NK-92 (cell line): ENCODE measurements around the gene NPHP3.

Source experiments
- DNase-seq: peaks from one replicate; lab custom pipeline; 2025; ENCODE audit not compliant: unreplicated experiment; lab: John Stamatoyannopoulos, UW

NPHP3 gene

DNA sequence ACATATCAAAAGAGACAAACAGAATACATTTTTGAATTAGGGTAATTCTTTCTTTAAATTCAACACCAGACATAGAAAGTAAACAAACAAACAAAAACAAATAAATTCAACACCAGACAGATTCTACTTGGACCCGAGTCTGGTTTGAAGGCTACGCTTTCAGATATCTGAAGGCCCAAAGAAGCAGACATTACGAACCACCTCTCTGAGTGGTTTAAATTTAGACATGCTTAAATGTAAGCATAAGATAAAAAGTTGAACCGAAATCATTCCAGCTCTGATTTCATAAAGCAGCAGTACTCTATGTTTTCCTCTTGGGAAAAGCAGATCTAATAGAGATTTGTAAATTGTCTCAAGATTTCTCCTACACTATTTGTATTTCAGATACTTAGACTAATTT is 32.2 kb downstream of the NPHP3 start:
- no peak for DNase-seq

DNA sequence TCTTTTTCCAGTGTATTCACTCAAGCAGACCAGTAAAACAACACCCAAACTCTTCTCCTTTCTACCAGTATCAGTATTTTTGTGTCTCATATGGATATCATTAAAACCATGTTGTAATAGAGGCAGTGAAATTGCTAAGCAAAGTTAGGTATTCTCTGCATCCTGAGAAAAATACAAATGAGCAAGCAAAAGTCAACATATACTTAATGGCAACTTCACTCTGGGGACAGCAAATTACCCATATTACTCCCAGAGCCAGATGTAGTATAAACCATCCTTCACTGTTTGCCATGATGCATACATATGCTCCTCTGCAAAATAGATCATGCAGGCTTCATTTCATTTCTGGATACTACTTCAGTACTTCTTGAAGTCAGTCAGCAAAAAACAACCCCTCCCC is 40.0 kb downstream of the NPHP3 start:
- no peak for DNase-seq

DNA sequence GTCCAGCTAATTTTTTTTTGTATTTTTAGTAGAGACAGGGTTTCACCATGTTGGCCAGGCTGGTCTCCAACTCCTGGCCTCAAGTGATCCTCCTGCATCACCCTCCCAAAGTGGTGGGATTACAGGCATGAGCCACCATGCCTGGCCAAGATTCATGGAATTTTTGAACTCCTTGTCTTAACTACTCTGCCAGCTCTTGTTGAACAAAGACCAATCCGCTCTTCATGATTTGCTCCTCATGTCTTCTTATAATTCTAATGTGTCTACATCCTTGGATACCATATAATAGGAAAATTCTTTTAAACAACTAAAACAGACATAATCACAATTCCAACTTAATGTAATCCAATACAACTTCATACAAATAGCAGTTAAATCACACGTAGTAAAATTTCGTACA is 40.8 kb downstream of the NPHP3 start:
- DNase-seq, result no peak

DNA sequence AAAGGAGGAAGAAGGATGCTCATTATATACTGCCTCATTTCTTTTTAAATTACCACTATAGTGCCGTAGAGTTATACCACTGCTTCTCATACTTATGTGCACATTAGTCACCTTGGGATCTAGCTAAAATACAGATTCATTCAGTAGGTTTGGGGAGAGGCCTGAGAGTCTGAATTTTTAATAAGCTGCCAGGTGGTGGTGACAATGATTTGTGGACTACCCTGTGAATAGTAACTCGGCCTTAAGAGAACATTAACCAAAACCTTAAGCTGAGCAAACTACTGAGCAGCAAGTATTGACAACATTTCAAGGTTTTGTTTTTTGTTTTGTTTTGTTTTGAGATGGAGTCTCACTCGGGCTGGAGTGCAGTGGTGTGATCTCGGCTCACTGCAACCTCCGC is 42.3 kb downstream of the NPHP3 start:
- no peak for DNase-seq

DNA sequence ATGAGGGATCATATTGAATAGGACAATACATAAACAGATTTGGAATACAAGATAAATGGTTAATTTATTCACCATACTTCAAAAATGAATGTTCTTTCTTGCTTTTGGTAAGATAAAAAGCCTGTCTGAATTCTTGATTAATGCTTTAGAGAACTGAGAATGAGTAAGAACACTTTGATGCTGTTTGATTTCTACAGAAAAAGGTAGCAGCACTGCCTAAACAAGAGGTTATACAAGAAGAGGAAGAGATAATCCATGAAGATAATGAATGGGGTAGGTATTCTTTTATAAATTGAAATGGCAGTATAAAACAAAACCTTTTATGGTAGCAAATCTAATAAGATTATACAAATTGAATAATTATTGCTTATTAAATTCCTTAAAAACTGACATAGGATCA is 46.8 kb downstream of the NPHP3 start:
- DNase-seq, result no peak

DNA sequence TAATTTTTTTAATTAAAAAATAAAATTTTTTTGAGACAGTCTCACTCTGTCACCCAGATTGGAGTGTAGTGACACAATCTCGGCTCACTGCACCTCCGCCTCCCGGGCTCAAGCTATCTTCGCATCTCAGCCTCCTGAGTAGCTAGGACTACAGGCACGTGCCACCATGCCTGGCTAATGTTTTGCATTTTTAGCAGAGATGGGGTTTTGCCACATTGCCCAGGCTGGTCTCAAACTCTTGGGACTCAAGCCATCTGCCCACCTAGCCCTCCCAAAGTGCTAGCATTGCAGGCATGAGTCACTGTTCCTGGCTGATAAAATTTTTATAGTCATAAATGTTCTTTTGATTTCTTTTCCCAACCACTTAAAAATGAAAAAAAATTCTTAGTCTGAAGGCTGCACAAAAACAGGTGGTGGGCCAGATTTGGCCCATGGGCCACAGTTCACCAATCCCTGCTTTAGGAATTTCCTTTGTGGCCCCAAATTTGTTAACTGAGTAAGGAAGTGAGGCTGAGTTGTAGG is 52.9 kb downstream of the NPHP3 start:
- no peak for DNase-seq

DNA sequence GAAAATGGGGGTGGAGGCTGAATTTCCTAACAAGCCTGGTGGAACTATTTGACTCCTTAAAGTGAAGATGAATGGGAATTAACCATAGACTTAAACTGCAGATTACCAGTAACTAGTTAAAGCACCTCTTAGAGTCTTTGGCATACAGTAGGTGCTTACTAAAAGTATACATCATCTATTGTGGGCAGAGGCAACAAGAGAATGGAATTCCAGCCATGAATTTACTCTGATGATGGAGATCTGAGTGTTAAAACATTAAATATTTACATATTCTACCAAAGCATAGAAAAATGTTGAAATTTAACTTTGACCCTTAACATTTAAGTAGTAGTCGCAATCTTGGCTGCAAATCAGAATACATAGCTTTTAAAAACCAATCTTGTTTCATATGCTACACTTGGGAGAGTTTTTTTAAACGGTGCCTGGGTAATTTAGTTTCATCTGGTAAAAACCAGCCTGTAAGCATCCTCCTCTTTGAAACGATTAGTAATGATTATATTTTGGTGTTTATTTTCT is 56.9 kb downstream of the NPHP3 start:
- DNase-seq, result no peak

DNA sequence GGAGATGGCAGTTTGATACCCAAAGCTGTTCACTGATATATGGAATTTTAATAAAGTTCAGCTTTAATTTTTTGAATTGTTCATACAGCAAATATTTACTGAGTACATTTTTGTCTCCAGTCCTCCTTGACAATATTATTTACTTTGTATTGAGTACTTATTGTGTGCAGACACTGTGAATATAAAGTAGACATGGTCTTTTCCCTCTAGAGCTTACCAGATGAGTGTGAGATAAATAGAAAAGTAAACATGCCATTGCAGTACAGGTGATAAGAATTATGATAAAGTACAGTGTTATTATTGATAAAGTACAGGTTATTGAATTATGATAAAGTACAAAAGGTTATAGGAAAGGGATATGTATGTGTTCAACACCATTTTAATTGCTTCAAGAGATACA is 60.0 kb downstream of the NPHP3 start:
- DNase-seq, result no peak

DNA sequence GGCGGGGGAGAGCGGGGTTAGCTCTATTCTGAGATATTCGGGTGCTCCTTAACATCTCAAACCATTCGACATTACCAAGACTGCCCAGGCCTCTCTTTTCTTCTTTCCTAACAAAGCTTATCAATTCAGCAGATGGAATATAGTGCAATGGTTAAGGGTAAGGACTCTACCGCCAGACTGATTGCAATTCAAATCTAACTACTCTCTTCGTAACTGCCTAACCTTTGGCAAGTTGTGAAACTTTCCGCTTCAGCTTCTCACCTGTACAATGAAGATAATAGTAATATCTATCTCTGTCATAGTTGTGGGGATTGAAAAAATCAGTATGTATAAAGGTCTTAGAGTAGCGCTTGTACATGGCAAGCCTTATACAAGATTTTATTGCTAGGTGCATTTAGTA is 61.1 kb downstream of the NPHP3 start:
- no peak for DNase-seq

DNA sequence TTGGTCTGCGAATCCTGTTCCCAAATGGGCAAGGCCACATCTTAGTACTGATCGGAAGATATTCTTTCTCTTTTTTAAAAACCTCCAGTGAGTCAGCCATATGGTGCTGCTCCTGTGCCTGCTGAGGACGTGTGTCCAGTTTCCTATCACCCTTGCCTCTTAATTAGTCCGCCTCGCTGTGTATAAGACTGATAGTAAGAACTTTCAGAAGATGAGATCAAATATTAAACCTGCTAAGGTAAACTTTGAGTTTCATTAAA is 61.5 kb downstream of the NPHP3 start:
- DNase-seq, result no peak

DNA sequence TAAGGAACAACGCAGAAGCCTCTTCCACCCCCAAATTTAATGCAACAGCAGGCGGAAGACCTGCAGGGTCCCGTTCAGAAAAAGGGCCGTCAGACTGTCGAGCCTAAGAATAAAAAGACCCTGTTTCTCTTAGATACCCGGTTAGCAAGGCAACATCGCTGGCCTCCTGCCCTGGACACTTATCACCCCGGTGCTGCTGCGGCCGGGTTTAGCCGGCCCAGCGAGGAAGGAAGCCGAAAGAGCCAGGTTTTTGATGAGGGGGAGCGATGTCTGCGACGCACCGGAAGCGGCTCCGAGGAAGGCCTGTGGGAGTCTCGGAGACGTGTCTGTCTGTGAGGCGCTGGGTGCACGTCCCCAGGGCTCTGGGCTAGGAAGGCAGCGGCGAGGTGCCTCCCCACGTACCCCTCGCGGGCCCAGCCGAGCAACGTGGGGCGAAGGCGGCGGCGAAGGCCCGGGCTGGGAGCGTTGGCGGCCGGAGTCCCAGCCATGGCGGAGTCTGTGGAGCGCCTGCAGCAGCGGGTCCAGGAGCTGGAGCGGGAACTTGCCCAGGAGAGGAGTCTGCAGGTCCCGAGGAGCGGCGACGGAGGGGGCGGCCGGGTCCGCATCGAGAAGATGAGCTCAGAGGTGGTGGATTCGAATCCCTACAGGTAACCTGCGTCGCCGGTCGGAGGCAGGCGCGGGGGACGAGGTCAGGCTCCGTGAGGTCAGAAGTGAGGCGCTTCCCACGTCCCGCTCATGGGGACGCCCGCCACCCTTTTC is 62.0 kb downstream of the NPHP3 start, which contains the start of gene UBA5:
TSS of gene UBA5 (plus strand) at position 278 of the 759 bp plus-strand sequence. CDS start at position 487, 209 bp downstream.
- no peak for DNase-seq

DNA sequence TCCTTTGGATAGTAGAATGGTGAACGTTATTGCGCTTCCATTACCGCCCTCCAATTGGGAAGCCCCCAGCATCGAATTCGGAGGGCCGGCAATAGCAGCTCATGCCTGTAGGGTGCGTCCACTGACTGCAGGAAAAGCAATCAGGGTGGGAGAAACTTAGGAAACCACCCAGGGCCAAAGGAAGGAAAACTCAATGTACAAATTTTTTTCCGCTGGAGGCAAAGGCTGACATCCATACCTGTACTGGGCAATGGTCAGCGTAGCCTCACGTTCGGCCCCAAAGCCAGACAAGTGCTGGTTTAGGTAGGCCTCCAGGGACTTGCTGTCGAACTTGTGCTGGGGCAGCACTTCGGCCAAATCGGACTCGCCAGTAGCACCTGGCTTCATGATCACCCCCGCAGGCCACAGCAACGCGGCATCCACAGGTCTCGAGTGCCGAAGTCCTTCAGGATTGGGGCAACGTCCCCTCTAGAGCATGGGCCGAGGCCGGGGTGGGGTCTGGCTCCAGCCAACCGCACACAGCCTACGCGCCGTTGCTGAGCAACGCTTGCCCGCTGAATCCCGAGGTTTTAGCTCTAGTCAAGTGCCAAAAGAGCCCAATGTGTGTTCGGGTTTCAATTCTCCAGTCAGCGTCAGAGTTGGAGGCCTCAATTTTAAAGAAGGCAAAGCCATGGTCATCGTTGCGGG is 62.7 kb downstream of the NPHP3 start, which contains the start of gene ACAD11:
TSS of gene ACAD11 (minus strand) at position 445 of the 687 bp plus-strand sequence. CDS start at position 387, 58 bp downstream.
- no peak for DNase-seq

DNA sequence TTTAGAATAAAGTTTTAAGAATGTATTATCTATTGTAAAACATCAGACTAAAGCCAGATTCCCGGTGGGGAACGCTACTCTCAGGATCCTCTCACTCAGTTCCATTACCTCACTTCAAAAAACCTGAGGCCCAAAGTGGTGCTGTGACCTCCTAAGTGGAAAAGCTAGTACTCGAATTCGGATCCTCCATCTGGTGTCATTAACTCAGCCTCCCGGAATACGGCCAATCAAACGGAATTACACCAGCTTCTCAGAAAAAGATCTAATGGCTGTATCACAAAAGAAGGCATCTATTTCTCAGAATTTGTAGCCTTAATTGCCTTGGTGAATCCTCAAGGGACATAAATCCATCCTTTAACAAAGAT is 63.2 kb downstream of the NPHP3 start:
- no peak for DNase-seq

DNA sequence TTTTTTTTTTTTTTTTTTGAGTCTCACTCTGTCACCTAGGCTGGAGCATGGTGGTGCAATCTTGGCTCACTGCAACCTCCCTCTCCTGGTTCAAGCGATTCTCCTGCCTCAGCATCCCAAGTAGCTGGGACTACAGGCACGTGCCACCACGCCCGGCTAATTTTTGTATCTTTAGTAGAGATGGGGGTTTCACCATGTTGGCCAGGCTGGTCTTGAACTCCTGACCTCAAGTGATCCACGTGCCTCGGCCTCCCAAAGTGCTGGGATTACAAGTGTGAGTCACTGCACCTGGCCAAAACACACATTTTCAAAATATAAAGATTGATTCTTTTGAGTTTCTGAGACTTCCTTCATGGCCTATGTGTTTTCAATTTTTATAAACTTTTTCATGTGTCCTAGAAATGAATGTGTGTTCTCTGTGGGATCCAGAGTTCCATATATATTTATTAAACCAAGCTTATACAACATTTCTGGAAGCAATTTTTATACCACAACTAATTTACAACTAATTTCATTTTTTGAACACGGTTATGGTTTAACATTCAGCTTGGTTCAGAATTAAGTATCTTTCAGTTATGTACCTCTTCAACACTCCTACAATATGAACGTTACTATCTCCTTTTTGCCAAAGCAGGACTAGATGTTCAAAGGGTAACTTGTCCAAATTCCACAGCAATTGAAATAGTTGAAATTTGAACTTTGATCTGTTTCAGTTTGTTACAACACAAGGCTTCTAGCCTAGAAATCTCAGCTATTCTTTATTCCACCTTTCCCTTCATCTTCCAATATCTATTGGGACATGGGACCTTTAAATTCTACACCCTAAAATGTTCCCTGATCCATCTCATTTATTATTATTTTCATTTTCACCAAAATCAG is 64.1 kb downstream of the NPHP3 start:
- no peak for DNase-seq

DNA sequence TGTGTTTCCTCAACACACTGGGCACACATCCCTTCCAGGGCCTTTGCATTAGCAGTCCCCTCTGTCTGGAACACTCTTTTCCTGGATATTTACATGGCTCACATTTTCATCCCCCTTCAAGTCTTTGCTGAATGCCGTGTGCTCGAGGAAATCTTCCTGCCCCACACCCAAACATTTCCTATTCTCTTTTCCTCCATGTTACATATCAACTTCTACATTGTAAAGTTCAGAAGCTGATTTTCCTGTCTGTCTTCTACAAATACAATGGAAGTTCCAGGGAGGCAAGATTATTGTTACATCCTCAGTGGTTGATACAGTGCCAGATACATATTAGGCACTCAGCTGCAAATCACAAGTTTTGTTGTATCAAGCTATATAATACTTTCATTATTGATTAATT is 66.7 kb downstream of the NPHP3 start:
- DNase-seq, result no peak

DNA sequence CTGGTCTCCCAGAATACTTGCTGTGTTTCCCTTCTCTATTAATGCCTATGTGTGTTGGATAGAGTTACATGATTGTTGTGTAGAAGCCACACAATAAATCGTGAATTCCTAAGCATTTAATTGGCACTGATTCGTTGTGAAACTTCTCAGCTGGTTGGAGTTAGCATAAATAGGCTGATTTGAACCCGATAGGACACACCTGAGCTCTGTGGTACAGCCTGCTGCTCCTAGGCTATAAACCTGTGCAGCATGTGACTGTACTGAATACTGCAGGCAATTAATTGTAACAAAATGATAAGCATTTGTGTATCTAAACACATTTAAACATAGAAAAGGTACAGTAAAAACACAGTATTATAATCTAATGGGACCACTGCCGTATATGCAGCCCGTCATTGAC is 67.5 kb downstream of the NPHP3 start:
- DNase-seq, result no peak

DNA sequence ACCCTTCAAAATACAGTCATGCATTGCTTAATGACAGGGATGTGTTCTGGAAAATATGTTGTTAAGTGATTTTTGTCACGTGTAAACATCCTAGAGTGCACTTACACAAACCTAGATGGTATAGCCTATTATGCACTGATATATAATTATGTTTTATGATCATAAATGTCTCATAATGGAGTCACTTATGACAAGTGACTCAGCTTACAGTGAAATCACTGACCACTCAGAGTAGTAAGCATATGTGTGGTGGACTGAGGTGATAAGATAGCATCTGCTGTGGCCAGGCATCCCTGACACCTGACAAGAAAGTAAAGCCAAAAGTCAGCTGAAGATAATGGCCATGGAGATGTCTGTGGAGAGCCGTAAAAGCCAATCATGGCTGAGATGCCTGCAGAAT is 68.0 kb downstream of the NPHP3 start:
- no peak for DNase-seq

DNA sequence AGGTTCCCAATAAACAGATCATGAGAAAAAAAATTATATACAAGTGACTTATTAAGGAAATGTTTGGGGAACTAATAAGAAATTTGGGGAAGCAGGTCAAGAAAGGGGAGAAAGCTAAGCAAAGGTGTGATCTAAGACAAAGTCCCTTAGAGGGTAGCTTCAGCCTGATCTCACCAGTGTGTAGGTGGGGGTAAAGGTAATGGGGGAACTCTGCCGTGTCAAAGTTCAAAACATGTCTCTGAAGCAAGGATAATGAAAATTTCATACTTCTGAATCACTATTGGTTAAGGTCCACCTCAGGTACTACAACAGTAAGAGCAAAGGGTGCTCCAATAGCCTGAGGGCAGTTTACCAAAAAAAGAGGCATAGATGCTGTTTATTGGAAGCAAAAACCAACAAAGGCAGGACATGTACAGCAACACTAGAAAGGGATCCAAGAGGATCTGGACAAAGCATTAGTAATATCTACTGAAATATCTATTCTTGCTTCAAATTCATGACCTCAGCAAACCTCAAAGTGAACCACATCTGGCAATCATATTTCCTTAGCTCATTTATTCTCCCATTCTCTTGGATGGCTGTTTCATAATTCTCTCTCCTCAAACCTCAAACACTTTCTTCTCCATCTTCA is 69.5 kb downstream of the NPHP3 start:
- no peak for DNase-seq

DNA sequence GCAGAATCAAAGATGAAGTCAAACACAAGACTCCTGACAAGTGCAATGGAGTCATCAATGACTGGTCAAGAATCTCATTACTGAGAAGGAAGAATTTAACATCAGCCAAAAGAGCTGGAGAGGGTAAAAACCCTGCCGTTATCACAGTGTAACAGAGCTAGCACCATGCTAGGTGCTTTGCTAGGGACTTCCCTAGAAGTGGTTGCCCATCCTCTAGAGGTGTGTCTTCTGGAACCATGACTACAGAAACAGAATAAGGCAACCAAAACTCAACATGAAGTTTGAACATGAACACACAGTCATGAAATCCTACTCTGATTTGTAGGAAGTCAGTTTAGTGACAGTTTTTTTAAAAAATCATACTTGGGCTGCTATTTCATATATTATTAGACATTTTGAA is 72.1 kb downstream of the NPHP3 start:
- no peak for DNase-seq

DNA sequence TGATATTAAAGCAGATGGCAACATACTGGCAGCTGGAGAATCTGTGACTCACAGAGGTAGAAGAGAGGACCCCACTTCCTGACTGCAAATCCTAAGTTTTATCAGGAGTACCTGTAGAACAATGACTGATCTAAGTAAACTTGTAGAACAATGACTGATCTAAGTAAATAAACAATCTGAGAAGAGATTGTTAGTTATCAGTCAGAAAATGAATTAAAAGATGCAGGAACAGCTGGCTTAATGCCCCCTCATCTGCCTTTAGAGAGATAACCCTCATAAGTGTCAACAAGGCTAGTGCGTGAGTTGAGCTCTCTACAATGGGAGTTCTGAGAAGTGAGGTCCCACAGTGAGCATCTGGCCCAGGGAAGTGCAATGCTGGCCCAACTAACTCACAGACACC is 77.2 kb downstream of the NPHP3 start:
- no peak for DNase-seq

DNA sequence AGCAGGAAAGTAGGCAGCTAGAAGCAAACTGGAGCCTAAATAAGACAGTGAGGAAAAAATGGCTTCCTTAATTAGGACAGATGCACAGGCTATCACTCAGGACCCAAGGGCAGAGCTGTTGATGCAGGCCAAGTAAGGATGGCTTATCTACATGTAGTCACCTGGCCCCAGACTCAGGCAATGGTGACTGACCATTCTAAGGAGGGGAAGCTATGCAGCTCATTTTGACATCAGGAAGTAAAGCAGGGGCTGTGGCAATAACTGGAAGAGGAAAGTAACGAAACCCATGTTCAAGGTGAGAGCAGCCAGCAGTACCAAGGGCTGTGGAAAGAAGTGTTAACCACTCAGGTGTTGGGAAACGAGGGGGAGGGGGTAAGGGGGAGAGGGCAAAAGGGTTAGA is 78.8 kb downstream of the NPHP3 start:
- DNase-seq, result no peak
